GM18858 (cell line): ENCODE data around the gene HOXA3.

Source experiments
- ATAC-seq: cut with Tn5 transposase; IDR thresholded peaks from one replicate; pipeline ENCODE4 v1.9.1; 2021; ENCODE audit not compliant: unreplicated experiment

The HOXA3 gene

DNA sequence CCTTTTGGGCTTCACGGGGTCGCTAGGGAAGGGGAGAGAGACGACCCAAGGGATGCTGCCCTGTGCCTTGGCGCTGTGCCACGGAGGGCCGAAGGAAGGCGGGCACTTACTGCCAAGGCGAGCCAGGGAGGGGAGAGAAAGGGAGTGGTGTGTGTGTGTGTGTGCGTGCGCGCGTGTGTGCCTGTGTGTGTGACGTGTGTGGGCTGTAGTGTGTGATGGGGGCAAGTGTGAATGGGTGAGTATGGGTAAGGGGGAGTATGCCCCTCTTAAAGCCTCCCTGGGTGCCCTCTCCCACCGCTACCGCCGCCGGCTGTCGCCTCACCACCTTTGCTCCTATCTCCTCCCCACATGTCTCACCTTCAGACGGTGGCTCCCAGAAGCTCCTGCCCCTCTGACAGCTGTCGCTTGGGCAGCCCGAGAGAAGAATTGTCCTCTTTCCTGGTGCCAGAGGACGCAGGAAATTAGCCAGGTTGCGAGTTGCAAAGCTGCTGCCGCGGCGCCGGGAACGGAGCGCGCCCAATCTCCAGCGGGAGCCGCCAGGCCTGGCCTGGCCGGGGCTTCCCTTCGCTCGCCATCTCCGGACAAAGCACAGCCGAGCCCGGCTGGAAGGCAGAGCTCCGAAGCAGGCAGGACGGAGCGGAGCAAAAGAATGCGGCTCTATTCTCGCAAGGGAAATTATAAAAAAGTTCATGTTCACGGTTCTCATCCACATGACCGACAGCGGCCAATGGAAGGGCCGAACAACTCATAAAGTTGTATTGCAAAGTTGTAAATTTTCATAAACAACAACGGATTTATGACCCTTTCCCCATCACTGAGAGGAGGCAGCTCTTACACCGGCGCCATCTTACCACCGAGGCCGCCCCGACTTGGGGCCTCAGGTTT lies at the start of gene HOXA3:
TSS of gene HOXA3 (minus strand) at position 653 of the 885 bp plus-strand sequence. CDS start 41,943 bp downstream, outside the sequence.
- no peak for ATAC-seq

GRCh38 chr7:27201580-27202017 lies 49.2 kb upstream of the HOXA3 start:
- ATAC-seq, result no peak

DNA sequence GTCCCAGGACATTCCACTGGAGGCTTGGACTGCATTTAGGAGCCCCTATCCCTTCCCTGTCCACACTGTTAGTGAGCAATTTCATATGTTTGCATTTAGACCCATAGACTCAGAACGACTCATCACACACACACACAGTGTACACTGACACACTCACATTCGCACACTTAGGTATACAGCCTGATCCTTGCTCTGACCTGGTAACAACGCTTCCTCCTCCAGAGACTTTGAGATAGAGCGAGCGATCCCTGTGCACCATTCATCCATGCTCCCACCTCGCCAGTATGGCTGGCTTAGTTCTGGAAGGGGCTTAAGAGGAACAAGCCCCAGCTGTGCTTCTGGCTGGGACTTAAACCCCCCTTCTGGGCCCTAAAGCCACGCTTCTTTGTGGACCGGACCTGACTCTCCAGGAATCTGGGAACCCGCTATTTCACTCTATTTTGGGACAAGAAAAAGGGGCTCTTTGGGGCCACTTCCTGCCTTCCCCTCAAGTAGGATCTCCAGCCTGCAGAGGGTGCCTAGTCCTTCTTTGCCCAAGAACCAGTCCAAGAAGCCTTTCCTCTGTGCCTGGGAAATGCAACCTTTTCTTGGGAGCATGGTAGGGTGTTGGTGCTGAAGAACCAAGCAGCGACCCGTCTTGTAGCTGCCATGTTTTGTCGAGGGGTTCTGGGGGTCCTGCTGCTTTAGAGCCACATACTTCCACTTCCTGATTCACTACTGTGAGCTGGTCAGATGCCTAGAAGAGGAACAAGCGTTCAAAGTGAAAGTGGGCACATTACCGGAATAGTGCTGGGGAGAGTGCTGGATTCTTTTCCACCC lies 48.6 kb upstream of the HOXA3 start:
- no peak for ATAC-seq

DNA sequence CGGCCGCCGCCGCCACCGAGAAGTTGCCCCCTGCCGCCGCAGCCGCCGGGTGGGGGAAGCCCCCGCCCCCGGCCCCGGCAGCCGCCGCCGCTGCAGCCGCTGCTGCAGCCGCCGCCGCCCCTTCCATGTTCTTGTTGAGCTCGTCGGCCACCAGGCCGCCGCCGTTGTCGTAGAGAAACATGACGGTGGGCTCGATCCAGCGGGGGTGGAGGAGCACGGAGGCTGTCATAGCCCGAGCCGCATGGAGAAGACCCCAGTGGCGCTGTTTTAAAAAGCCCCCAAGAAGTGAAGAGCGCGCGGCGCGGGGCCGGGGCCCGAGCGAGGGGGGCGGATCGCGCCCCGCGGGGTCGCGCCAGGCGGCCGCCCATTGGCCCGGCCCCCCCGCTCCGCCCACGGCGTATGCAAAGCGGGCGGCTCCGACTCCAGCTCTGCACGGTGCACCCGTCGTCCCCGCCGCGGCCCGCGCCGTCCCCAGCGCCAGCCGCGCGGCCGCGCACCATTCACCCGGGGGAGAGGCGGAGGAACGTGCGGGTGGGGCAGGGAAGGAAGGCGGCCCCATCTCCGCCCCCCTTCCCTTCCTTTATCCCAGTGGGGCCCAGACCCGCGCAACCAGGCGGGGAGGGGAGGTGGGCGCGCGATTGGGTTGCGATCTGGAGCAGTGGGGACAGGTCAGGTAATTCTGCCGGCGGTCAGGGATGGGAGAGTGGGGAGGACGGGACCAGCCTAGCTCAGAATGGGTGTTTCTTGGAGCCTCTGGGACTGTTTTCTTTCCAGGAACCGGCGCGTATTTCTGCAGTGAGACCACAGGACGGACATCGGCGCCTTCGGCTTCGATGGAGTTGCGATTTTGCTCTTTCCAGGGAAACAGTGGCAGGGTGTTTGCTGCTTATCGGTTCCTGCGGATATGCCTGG lies 47.7 kb upstream of the HOXA3 start, which contains the start of gene HOXA13:
TSS of gene HOXA13 (minus strand) at position 243 of the 912 bp plus-strand sequence. CDS start at position 229, 14 bp downstream.
- no peak for ATAC-seq

DNA sequence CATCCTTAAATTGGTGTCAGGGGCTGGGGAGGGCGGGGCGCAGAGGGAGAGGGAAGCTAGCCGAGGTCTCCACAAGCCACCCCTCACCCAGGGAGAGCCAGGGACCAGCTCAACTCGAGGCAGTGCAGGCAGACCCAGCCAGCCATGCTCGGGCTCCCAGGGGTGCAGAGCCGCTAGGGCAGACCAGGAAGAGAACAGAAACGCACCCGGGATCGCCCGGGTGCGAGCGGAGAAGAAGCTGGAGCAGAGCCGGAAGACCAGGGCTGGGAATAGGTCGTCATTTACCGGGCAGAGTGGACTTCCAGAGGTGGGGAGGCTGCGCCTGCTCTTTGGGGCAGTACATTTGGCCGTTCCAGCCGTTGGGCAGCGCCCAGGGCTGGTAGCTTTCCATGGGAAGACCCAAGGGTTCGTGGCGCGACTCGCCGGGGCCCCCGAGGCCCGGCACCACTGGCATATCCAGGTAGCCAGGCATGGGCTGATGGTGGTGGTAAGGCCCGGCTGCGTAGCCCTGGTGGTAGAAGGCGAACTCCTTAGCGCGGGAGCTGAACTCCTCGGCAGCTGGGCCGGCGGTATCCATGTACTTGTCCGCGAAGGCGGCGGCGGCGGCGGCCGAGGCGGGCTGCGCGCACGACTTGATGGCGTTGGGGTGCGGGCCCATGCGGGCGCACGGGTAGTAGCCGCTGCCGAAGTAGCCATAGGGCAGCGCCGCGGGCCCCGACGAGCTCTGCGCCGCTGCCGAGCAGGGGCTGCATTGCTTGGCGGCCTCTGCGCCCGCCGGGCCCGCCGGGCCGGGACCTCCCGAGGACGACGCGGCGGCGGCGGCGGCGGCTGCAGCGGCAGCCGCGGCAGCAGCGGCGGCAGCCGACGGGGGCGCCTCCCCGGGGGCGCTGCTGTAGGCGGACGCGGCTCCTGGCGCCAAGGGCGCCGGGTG lies 46.8 kb upstream of the HOXA3 start:
- ATAC-seq, result no peak

DNA sequence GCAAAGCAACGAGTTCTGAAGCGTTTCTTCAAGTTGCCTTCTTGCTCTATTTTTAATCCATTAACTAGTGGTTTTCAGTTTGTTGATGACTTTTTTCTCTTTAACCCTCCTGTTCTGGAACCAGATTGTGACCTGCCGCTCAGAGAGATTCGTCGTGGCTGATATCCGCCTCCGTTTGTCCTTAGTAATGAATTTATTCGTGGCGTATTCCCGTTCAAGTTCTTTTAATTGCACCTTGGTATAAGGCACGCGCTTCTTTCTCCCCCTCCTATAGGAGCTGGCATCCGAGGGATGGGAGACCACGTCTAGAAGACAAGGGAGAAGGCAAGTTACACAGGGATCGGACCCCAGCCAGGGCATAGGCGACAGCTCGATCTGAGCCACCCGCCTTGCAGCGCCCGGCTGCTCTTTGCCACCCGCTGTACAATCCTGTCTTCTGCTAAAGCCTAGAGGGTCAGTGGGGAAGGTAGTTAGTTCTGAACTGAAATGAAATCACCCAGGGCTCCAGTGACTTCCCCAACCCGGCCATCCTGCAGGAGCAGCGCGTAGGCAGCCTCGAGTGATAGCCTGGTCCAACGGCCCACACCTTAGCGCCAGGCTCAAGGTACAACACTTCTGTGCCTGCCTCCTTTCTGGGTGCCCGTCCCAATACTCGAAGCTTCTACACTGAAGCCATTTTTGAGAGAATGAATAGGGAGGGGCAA lies 45.9 kb upstream of the HOXA3 start:
- ATAC-seq, result no peak

GRCh38 chr7:27197137-27198042 lies 45.0 kb upstream of the HOXA3 start:
- ATAC-seq, result no peak

DNA sequence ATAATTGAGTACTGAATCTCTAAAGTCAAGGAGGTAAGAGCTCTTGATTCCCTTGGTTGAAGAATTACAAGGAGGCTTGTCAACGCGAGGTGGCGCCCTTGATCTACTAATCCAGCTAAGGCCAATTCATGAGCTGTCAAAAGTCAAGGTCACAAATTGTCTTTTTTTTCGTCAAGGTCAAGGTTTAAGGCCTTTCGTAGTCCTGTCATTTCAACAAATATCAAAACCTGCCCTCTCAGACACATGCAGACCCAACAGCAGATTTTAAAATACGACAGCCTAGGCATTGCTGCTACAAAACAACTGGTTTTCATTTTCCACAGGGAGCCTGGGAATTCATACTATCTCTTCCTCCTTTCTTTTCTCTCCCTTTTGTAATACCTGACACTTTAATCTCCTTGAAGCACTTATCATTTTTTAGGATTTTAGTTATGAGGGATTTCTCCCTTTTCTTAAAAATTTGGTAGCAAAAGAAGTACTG lies 43.9 kb upstream of the HOXA3 start:
- no peak for ATAC-seq

DNA sequence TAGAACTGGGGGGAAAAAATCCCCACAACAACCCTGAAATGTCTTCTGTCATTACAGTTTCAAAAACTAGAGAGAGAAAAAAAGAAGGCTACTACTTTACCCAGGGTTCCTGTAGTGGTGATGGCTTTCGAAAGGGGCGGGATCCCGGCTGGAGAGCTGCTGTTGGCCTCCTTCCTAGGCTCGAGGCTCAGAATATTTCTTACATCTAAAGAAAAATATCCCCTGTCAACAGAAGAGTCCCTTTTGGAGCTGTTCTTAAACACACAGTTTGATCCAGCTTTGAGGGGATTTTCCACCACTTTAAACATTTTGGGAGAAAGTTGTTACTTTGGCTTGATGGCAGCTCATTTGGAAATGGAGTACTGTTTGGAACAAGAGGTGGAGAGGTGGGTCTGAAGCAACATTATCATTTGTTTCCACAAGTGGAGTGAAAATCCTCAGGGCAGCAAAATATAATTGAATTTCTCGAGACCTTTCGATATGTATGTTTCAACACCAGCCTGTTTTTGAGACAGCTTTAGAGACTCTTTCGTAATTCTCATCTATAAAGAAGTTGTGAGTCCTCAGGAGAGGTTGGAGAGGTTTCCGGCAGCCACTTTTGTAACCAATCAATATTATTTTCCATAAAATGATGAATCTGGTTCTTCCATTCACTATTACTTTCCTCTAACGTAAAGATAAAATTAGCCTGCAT lies 42.5 kb upstream of the HOXA3 start:
- ATAC-seq, result no peak

DNA sequence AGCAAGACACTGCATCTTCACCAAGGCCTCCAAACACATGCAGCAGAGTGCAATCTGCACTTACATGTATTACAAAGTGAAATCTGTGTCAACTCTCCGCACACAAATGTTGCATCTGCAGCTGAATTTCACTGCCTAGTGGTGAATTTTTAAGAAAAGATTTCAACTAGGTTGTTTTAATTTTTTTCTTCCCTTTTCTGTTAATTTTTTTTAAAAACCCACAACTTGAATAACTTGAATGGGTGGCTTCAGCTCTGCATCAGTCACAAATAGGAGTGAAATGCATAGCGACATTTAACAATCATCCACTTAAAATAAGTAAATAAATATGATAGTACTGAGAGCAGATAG lies 41.6 kb upstream of the HOXA3 start:
- no peak for ATAC-seq

DNA sequence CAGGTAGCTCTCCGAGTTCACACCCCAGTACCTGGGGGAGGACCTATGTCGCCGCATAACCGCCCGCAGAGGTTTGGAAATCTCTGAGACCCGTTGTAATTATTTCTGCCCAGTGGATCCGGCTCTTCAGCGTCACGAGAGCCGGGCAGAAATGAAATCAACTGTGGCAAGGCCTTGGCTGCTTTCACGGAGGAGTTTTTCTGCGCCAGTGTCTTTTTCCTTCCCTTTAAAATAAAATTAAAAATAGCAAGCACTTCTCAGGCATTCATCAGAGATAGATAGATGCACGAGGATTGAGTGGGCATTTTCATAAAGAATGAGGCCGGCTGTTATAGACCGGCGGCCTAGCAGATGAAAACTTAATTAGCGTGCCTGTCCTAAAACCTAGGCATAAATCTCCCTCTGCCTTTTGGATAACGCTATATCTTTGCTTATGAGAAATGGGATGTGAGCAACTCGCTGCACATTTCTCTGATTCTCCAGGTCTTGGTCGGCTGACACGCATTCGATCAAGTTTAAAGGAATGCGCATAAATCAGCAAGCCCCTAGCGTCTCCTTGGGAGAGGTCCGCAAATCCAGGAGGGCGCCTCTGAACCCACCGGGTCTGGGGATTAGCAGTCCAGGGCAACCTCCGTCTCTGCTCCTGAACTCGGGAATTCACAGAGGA lies 41.1 kb upstream of the HOXA3 start:
- no peak for ATAC-seq

- ATAC-seq, result no peak
These were observed 40.4 kb upstream of the HOXA3 start for GRCh38 chr7:27192546-27193334.

DNA sequence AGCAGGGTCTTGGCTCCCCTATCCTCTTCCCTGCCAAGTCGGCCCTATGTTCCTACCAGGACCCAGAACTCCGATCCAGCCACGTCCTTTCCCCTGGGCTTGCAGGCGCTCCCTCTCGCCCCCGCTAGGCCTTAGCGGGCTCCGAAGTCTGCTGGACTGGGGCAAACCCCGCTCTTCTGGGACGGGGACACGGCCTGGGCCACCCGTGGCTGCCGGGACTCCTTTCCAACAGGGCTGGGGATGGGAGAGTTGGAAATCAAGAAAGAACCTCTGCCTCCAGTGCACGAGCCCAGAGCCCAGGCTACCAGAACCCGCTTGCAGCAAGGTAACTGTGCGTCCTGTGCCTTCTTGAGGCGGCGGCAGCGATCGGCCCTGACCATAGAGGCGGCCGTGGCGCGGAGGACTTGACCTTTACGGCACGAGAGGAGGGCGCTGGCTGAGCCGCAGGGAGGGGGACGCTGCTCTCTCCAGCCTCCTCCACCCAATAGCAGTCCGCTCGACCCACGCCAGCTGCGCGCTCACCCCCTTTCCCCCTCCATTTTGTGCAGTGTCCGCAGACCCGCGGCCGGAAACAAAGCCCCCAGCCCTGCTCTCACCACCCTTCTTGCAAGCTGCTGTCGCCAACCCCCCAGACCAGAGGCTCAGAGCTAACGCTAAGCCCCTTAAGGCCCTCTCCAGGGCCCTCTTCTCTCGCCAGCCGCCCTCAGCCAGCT lies 39.6 kb upstream of the HOXA3 start:
- no peak for ATAC-seq

DNA sequence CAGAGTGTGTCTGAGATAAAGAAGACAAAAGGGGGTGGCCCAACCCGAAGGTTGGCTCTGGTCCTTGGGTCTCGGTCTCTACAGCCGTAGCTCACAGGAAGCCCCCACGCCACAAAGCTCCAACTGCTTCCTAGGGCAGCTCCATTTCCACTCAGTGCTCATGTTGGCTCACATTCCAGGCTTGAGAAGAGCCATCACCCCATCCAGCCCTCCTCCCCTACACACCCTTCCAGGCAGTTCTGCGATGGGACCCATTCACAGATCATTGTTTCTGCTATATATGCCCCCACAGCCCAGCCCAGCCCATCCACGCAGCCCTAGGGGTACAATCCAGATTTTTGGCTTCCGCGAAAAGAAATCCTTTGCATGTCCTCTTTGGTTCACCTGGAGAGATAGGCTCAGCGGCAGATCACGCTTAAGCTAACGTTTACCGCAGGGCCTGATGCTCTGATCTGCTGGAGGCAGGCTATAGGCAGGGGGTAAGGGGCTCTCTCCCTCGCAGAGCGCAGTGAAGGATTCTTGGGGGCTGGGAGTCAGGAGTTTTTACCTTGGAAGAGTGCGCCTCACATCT lies 38.9 kb upstream of the HOXA3 start:
- no peak for ATAC-seq
